HepG2 (cell line): ENCODE measurements around the gene GTF2A2. TPM values are rescaled to one million over a fixed set of nuclear protein-coding genes. Genes with fewer than 3 reads are reported as not detected.

Source experiments
- ATAC-seq: fragments of 200-7000 bp; cut with Tn5 transposase; 3 replicates; pipeline ENCODE4 v1.9.1; 2020; ENCODE audit warnings: mild to moderate bottlenecking, moderate library complexity
- BruUV-seq: library from RNA; stranded (reverse); fragments of 400-500 nt; replicated peaks from 2 replicates; lab custom pipeline; 2021; lab: Mats Ljungman, UMichigan
- CTCF ChIA-PET: fragments of 300-600 bp; formaldehyde crosslinking; extraction: SDS; loops from one replicate; lab custom pipeline; 2021; ENCODE audit warnings: low total read pairs, inconsistent platforms, low intra/inter-chr PET ratio; lab: Yijun Ruan, JAX
- POLR2A ChIA-PET: fragments of 350-600 bp; sonication (Branson Sonifier 250); formaldehyde crosslinking; loops from one replicate; lab custom pipeline; 2020; ENCODE audit warnings: antibody characterized with exemption, inconsistent platforms; lab: Yijun Ruan, JAX
- DNase-seq: peaks from one replicate; pipeline ENCODE4 v3.0.0-alpha.2; 2015; ENCODE audit warnings: low spot score
- FAIRE-seq: peaks from 3 replicates; lab custom pipeline; 2011; peaks lifted over from hg19 to GRCh38; lab: Jason Lieb, UNC
- H2AFZ ChIP-seq: one replicate; pipeline ENCODE4 v1.6.1; 2011; ENCODE audit warnings: low read length, inconsistent platforms
- H3K27ac ChIP-seq: fragments of 300-600 bp; 3 replicates; pipeline ENCODE4 v1.8.0; 2011; ENCODE audit warnings: mixed run types, mild to moderate bottlenecking, mixed read lengths, low read length, inconsistent platforms; ENCODE audit not compliant: insufficient read depth; ENCODE audit errors: extremely low read length
- H3K27me3 ChIP-seq, 2 experiments: fragments of 200-600 bp in 1 of 2; 2 replicates in 1 of 2; 3 replicates in 1 of 2; pipeline versions ENCODE4 v1.6.0 to v1.8.0; 2011; ENCODE audit warnings: low read length in 2 of 2, mild to moderate bottlenecking in 2 of 2, moderate library complexity in 2 of 2, inconsistent platforms in 1 of 2; ENCODE audit not compliant: insufficient read depth in 2 of 2, control insufficient read depth in 1 of 2
- H3K36me3 ChIP-seq, 2 experiments: fragments of 200-600 bp in 1 of 2; replicated peaks in 1 of 2; 2 replicates in 1 of 2; 3 replicates in 1 of 2; pipeline versions ENCODE4 v1.5.1 to v1.8.0; 2011; ENCODE audit warnings: low read length in 2 of 2, inconsistent platforms in 1 of 2; ENCODE audit not compliant: insufficient read depth in 2 of 2, control insufficient read depth in 1 of 2
- H3K4me1 ChIP-seq: 2 replicates; pipeline ENCODE4 v1.5.1; 2012; ENCODE audit warnings: low read length, inconsistent platforms; ENCODE audit not compliant: insufficient read depth
- H3K4me2 ChIP-seq: 2 replicates; pipeline ENCODE4 v1.6.0; 2011; ENCODE audit warnings: low read depth, low read length, inconsistent platforms
- H3K4me3 ChIP-seq, 3 experiments: fragments of 200-600 bp in 1 of 3; sonication (generic), shearing (Covaris generic) in 1 of 3; replicated peaks in 1 of 3; 2 replicates each; pipeline ENCODE4 v1.5.1; 2011 to 2016; ENCODE audit warnings: low read length in 3 of 3, inconsistent platforms in 2 of 3, low read depth in 2 of 3, mild to moderate bottlenecking in 2 of 3, control low read depth in 1 of 3, mixed read lengths in 1 of 3; ENCODE audit not compliant: insufficient read depth in 1 of 3
- H3K79me2 ChIP-seq: one replicate; pipeline ENCODE4 v1.6.1; 2011; ENCODE audit warnings: low read length, inconsistent platforms; ENCODE audit not compliant: insufficient read depth
- H3K9ac ChIP-seq: 2 replicates; pipeline ENCODE4 v1.6.0; 2011; ENCODE audit warnings: mild to moderate bottlenecking, low read depth, low read length, inconsistent platforms; ENCODE audit not compliant: insufficient read depth
- H3K9me3 ChIP-seq: 2 replicates; pipeline ENCODE4 v1.5.1; 2012; ENCODE audit warnings: mild to moderate bottlenecking, low read length
- H4K20me1 ChIP-seq: 2 replicates; pipeline ENCODE4 v1.6.0; 2011; ENCODE audit warnings: inconsistent platforms, mild to moderate bottlenecking, low read length, moderate library complexity; ENCODE audit not compliant: insufficient read depth
- CREB1 ChIP-seq, 2 experiments: fragments of 450-650 bp in 1 of 2; IDR thresholded peaks; 2 replicates each; pipeline ENCODE4 v1.6.1; 2016 to 2017; ENCODE audit warnings: control low read depth in 1 of 2, mild to moderate bottlenecking in 1 of 2, missing compliant biosample characterization in 1 of 2, missing genetic modification characterization in 1 of 2
- DNMT1 ChIP-seq: sonication (generic); formaldehyde crosslinking; IDR thresholded peaks from 2 replicates; pipeline ENCODE4 v1.5.1; 2020; ENCODE audit warnings: mild to moderate bottlenecking, missing genetic modification reagents
- FOSL2 ChIP-seq: sonication (generic); formaldehyde crosslinking; IDR thresholded peaks from 2 replicates; pipeline ENCODE4 v1.4.0; 2020; ENCODE audit warnings: missing genetic modification reagents
- HDAC1 ChIP-seq: sonication (generic); formaldehyde crosslinking; IDR thresholded peaks from 2 replicates; pipeline ENCODE4 v1.5.1; 2020; ENCODE audit warnings: mild to moderate bottlenecking, missing genetic modification reagents
- MAZ ChIP-seq, 2 experiments: sonication (generic) in 1 of 2; formaldehyde crosslinking in 1 of 2; IDR thresholded peaks; 2 replicates each; pipeline versions ENCODE4 v1.5.0 to v1.6.1; 2012 to 2020; ENCODE audit warnings: low read depth in 2 of 2, mild to moderate bottlenecking in 2 of 2, borderline replicate concordance in 1 of 2, improper control_type of control experiment in 1 of 2, low read length in 1 of 2, missing genetic modification reagents in 1 of 2, moderate library complexity in 1 of 2
- NR3C1 ChIP-seq: sonication (generic); formaldehyde crosslinking; IDR thresholded peaks from 2 replicates; pipeline ENCODE4 v1.4.0; 2020; ENCODE audit warnings: missing genetic modification reagents
- RBFOX2 ChIP-seq: fragments of 200-400 bp; formaldehyde crosslinking; IDR thresholded peaks from 2 replicates; pipeline ENCODE4 v1.6.1; 2017; ENCODE audit warnings: low read depth, mild to moderate bottlenecking, low read length
- RNF2 ChIP-seq: fragments of 450-650 bp; conservative IDR thresholded peaks from 2 replicates; pipeline ENCODE4 v1.6.1; 2016; ENCODE audit warnings: low read depth
- TBP ChIP-seq: sonication (generic); formaldehyde crosslinking; IDR thresholded peaks from 2 replicates; pipeline ENCODE4 v1.5.0; 2020; ENCODE audit warnings: missing genetic modification reagents
- ZNF17 ChIP-seq: sonication (generic); formaldehyde crosslinking; IDR thresholded peaks from 2 replicates; pipeline ENCODE4 v1.5.0; 2020; ENCODE audit warnings: mild to moderate bottlenecking, missing genetic modification reagents
- ZNF598 ChIP-seq: sonication (generic); formaldehyde crosslinking; IDR thresholded peaks from 2 replicates; pipeline ENCODE4 v1.5.1; 2020; ENCODE audit warnings: mild to moderate bottlenecking, missing genetic modification reagents, borderline replicate concordance
- ZNF644 ChIP-seq: IDR thresholded peaks from 2 replicates; pipeline ENCODE4 v1.6.1; 2016; ENCODE audit warnings: low read depth
- ZNF790 ChIP-seq: sonication (generic); formaldehyde crosslinking; IDR thresholded peaks from 2 replicates; pipeline ENCODE4 v1.8.0; 2022; ENCODE audit warnings: missing genetic modification reagents, mild to moderate bottlenecking, borderline replicate concordance
- WGBS: methylation state at CpG from one replicate; pipeline ENCODE4 v1.1.6; 2017; ENCODE audit warnings: low lambda C conversion rate; 5-methylcytosine and 5-hydroxymethylcytosine counted together
- in situ Hi-C: cut with HindIII; loops from 2 replicates; pipeline ENCODE4 v1.10.0; 2017; ENCODE audit warnings: low pct_unique_long_range_greater_than_20kb; ENCODE audit not compliant: extremely low pct_ligation_motif_present
- intact Hi-C: fragments of 100-400 bp; cut with micrococcal nuclease; formaldehyde crosslinking; loops from one replicate; pipeline ENCODE4 v1.10.0; 2022; ENCODE audit not compliant: unreplicated experiment
- polyA plus RNA-seq, 8 experiments: library from polyadenylated mRNA; depleted of rRNA in 3 of 8; stranded (reverse) in 7 of 8; unstranded in 1 of 8; fragments of >200 nt; fragmentation: Illumina TruSeq in 4 of 8; extraction: Trizol in 4 of 8; gene quantifications; 2 replicates each; pipeline versions ENCODE4 v1.2.1 to v1.2.3, GENCODE V29; 2011 to 2016; ENCODE audit warnings: low read depth in 4 of 8, missing spikeins in 1 of 8, mixed read lengths in 1 of 8; ENCODE audit not compliant: insufficient read depth in 1 of 8
- total RNA-seq, 5 experiments: library from RNA; depleted of rRNA; stranded (reverse); fragments of >200 nt; fragmentation: Illumina TruSeq; extraction: Trizol; gene quantifications; 2 replicates each; pipeline ENCODE4 v1.2.3, GENCODE V29; 2016; ENCODE audit warnings: low read depth in 1 of 5
- TF ChIP-seq, protein P1 (sequence below), 2 experiments: fragments of 450-650 bp in 1 of 2; sonication (generic) in 1 of 2; formaldehyde crosslinking in 1 of 2; IDR thresholded peaks; 2 replicates each; pipeline versions ENCODE4 v1.6.1 to v1.8.0; 2016 to 2022; ENCODE audit warnings: antibody characterized with exemption in 1 of 2, mild to moderate bottlenecking in 1 of 2, missing genetic modification reagents in 1 of 2
- TF ChIP-seq, protein P2 (sequence below): IDR thresholded peaks from 2 replicates; pipeline ENCODE4 v1.6.1; 2016; ENCODE audit warnings: missing genetic modification reagents, missing compliant biosample characterization

GTF2A2 gene
- total and polyA plus RNA-seq, 2 of the 13 experiments (the other 11 are each of a cell fraction or from before 2014, with no cell fraction given), result 24.4 to 106 TPM

DNA sequence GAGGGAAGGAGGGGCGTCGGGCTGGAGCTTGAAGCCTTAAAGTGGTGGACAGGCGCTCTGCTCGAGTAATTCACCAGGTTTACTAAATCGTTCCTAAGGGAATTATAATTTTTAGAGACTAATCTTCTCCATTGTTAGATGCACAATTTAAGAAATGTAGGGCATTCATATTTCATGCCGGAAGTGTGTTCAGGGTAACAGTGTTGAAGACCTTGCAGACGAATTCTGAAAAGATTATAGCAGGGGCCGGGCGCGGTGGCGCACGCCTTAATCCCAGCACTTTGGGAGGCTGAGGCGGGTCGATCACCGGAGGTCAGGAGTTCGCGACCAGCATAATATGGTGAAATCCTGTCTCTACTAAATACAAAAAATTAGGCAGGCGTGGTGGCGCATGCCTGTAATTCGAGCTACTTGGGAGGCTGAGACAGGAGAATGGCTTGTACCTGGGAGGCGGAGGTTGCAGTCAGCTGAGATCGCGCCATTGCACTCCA lies 365 bp upstream of the GTF2A2 start:
- no peak overlapping the region for H3K9ac ChIP-seq
- ChIA-PET CTCF (no interaction called here), POLR2A (interaction anchor here (0.6 to 2.1 kb wide), 11 partner anchors 9 to 134 kb away, joined by 3 to 17 read pairs (median 4); partner anchors contain the start of genes BNIP2 and GCNT3)
- H2AFZ ChIP-seq, result no peak overlapping the region
- DNase-seq (no peak), ATAC-seq (peak; percentile 8; the same call in 2 of the 3 replicates), FAIRE-seq (no peak)
- no peaks in the 10 kb centered on the region for H3K27me3 ChIP-seq
- peaks cover 5% of the 10 kb centered on the region for H4K20me1 ChIP-seq
- H3K4me1 ChIP-seq, result peaks cover 38% of the 10 kb centered on the region
- H3K9me3 ChIP-seq, result peaks cover under 1% of the 10 kb centered on the region; the same call in 1 of the 2 replicates
- H3K36me3 ChIP-seq, result peaks cover 5 to 29% of the 10 kb centered on the region in 2 experiments
- WGBS, result 75% methylated on average over 23 of the region's 23 CpGs
- H3K27ac ChIP-seq, result no peak overlapping the region
- peak overlapping the region; percentile 49 for H3K4me2 ChIP-seq
- intact Hi-C loops (no loop called here), in situ Hi-C loops (no loop called here)
- peak overlapping the region in 1 of 3 experiments; percentile 90; a peak in 2 of 6 replicates for H3K4me3 ChIP-seq
- BruUV-seq, result no TSS peak
- peaks cover 46% of the 10 kb centered on the region for H3K79me2 ChIP-seq
- TF ChIP-seq NR3C1 (CRISPR knock-in tag), result no peak
- no peak for TF ChIP-seq CREB1 (IDR thresholded peaks at IDR 0.05)
- no peak for TF ChIP-seq CREB1 (CRISPR knock-in tag; IDR thresholded peaks at IDR 0.05)
- no peak for TF ChIP-seq ZNF644
- TF ChIP-seq DNMT1 (CRISPR knock-in tag), result no peak
- 0 out of 2 replicates have a peak, but pooled peaks have one; percentile 10 for TF ChIP-seq ZNF598 (CRISPR knock-in tag)
- no peak for TF ChIP-seq ZNF17 (CRISPR knock-in tag)
- TF ChIP-seq RBFOX2, result 0 out of 2 replicates have a peak, but pooled peaks have one; percentile 5
- TF ChIP-seq, protein P1, sequence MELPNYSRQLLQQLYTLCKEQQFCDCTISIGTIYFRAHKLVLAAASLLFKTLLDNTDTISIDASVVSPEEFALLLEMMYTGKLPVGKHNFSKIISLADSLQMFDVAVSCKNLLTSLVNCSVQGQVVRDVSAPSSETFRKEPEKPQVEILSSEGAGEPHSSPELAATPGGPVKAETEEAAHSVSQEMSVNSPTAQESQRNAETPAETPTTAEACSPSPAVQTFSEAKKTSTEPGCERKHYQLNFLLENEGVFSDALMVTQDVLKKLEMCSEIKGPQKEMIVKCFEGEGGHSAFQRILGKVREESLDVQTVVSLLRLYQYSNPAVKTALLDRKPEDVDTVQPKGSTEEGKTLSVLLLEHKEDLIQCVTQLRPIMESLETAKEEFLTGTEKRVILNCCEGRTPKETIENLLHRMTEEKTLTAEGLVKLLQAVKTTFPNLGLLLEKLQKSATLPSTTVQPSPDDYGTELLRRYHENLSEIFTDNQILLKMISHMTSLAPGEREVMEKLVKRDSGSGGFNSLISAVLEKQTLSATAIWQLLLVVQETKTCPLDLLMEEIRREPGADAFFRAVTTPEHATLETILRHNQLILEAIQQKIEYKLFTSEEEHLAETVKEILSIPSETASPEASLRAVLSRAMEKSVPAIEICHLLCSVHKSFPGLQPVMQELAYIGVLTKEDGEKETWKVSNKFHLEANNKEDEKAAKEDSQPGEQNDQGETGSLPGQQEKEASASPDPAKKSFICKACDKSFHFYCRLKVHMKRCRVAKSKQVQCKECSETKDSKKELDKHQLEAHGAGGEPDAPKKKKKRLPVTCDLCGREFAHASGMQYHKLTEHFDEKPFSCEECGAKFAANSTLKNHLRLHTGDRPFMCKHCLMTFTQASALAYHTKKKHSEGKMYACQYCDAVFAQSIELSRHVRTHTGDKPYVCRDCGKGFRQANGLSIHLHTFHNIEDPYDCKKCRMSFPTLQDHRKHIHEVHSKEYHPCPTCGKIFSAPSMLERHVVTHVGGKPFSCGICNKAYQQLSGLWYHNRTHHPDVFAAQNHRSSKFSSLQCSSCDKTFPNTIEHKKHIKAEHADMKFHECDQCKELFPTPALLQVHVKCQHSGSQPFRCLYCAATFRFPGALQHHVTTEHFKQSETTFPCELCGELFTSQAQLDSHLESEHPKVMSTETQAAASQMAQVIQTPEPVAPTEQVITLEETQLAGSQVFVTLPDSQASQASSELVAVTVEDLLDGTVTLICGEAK (IDR thresholded peaks at IDR 0.05), result no peak
- TF ChIP-seq, protein P1 (CRISPR knock-in tag; IDR thresholded peaks at IDR 0.05), result no peak
- no peak for TF ChIP-seq RNF2
- TF ChIP-seq, protein P2, sequence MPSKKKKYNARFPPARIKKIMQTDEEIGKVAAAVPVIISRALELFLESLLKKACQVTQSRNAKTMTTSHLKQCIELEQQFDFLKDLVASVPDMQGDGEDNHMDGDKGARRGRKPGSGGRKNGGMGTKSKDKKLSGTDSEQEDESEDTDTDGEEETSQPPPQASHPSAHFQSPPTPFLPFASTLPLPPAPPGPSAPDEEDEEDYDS (CRISPR knock-in tag), result no peak
- no peak for TF ChIP-seq TBP (CRISPR knock-in tag)
- no peak for TF ChIP-seq MAZ (IDR thresholded peaks at IDR 0.05; ENCODE audit: borderline replicate concordance, low read depth, low read length)
- TF ChIP-seq MAZ (CRISPR knock-in tag; IDR thresholded peaks at IDR 0.05; ENCODE audit: low read depth), result no peak
- TF ChIP-seq ZNF790 (CRISPR knock-in tag), result no peak
- 0 out of 2 replicates have a peak, but pooled peaks have one; percentile 4 for TF ChIP-seq HDAC1 (CRISPR knock-in tag)
- no peak for TF ChIP-seq FOSL2 (CRISPR knock-in tag)
